Measurements from ENCODE around the gene TMEM87B.

- TF ChIP-seq YY1 (IDR thresholded peaks at IDR 0.05; ENCODE audit: insufficient read depth, insufficient read length) (no peak), SUZ12 (IDR thresholded peaks at IDR 0.05; ENCODE audit: extremely low read depth, insufficient read depth, insufficient read length) (no peak)
Measured at GRCh38 chr2:112143150-112143549, 88.1 kb downstream of the TMEM87B start.
